ENCODE results near the gene MYO1B.

Gene MYO1B

GRCh38 chr2:191366199-191366598, 121.0 kb downstream of the MYO1B start:
- no peak for DNase-seq (ENCODE audit: low read depth)
- no peak overlapping the region for H3K4me3 ChIP-seq (ENCODE audit: low read depth, low read length)
- TF ChIP-seq CTCF (IDR thresholded peaks at IDR 0.05; ENCODE audit: control insufficient read depth, extremely low read depth, insufficient read depth) = no peak

GRCh38 chr2:191369034-191369433, 123.8 kb downstream of the MYO1B start:
- DNase-seq (ENCODE audit: low read depth) = no peak
- no peak overlapping the region for H3K4me3 ChIP-seq (ENCODE audit: low read depth, low read length)
- peak; percentile 45 for TF ChIP-seq CTCF (IDR thresholded peaks at IDR 0.05; ENCODE audit: control insufficient read depth, extremely low read depth, insufficient read depth)

- no peak overlapping the region for H3K4me3 ChIP-seq (ENCODE audit: low read depth, low read length)
- no peak for DNase-seq (ENCODE audit: low read depth)
- no peak for TF ChIP-seq CTCF (IDR thresholded peaks at IDR 0.05; ENCODE audit: control insufficient read depth, extremely low read depth, insufficient read depth)
Measured at GRCh38 chr2:191374366-191374765, 129.2 kb downstream of the MYO1B start.

- no peak for DNase-seq (ENCODE audit: low read depth)
- no peak for TF ChIP-seq CTCF (IDR thresholded peaks at IDR 0.05; ENCODE audit: control insufficient read depth, extremely low read depth, insufficient read depth)
- no peak overlapping the region for H3K4me3 ChIP-seq (ENCODE audit: low read depth, low read length)
Measured at GRCh38 chr2:191374939-191375338, 129.7 kb downstream of the MYO1B start.

GRCh38 chr2:191376981-191377629, 131.9 kb downstream of the MYO1B start:
- DNase-seq (ENCODE audit: low read depth) = no peak
- no peak overlapping the region for H3K4me3 ChIP-seq (ENCODE audit: low read depth, low read length)
- TF ChIP-seq CTCF (IDR thresholded peaks at IDR 0.05; ENCODE audit: control insufficient read depth, extremely low read depth, insufficient read depth) = no peak

GRCh38 chr2:191379375-191379774, 134.2 kb downstream of the MYO1B start:
- no peak for DNase-seq (ENCODE audit: low read depth)
- no peak for TF ChIP-seq CTCF (IDR thresholded peaks at IDR 0.05; ENCODE audit: control insufficient read depth, extremely low read depth, insufficient read depth)
- no peak overlapping the region for H3K4me3 ChIP-seq (ENCODE audit: low read depth, low read length)

- peak; percentile 95 for DNase-seq (ENCODE audit: low read depth)
- no peak for TF ChIP-seq CTCF (IDR thresholded peaks at IDR 0.05; ENCODE audit: control insufficient read depth, extremely low read depth, insufficient read depth)
- no peak overlapping the region for H3K4me3 ChIP-seq (ENCODE audit: low read depth, low read length)
Measured at GRCh38 chr2:191382801-191383200, 137.6 kb downstream of the MYO1B start.
